Body of pancreas (tissue), 4 donors: Measurements from ENCODE around the gene FBN2.

Experiments
- POLR2A ChIP-seq, 3 donors: fragments of 450-650 bp; IDR thresholded peaks; one replicate each; pipeline ENCODE4 v1.6.1; 2016; ENCODE audit warnings: antibody characterized with exemption in 3 of 3, mild to moderate bottlenecking in 2 of 3
- TF ChIP-seq, protein P1 (sequence below), 7 experiments: fragments of 450-650 bp in 4 of 7; fragments of 200-600 bp in 3 of 7; sonication (generic) in 3 of 7; IDR thresholded peaks; one replicate each; pipeline ENCODE4 v1.5.1; 2016 to 2019; ENCODE audit warnings: antibody characterized with exemption in 7 of 7

DNA sequence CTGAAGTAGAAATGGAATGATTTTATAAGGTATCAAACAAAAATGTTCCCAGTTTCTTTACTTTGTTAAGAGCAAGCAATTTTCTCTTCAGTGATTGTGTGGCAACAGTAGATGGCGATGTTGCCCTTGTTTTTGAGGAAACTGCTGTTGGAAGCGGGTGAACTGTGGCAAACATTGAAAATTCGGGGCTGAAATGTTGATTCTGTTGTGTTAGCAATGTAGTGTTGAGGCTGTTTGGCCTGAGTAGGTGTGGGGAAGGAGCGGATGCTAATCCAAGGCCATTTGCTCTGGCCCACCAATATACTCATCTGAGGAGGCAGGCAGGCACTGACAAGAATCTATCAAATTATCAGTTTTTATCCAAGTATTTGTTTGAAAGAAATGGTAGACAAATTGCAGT is 324.7 kb downstream of the FBN2 start:
- TF ChIP-seq, protein P1, sequence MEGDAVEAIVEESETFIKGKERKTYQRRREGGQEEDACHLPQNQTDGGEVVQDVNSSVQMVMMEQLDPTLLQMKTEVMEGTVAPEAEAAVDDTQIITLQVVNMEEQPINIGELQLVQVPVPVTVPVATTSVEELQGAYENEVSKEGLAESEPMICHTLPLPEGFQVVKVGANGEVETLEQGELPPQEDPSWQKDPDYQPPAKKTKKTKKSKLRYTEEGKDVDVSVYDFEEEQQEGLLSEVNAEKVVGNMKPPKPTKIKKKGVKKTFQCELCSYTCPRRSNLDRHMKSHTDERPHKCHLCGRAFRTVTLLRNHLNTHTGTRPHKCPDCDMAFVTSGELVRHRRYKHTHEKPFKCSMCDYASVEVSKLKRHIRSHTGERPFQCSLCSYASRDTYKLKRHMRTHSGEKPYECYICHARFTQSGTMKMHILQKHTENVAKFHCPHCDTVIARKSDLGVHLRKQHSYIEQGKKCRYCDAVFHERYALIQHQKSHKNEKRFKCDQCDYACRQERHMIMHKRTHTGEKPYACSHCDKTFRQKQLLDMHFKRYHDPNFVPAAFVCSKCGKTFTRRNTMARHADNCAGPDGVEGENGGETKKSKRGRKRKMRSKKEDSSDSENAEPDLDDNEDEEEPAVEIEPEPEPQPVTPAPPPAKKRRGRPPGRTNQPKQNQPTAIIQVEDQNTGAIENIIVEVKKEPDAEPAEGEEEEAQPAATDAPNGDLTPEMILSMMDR (IDR thresholded peaks at IDR 0.05), result peak; percentile 38 to 84 (median 76)
- no peak for TF ChIP-seq POLR2A (IDR thresholded peaks at IDR 0.05)
